Liver (tissue), 9 donors: ENCODE measurements around the gene NDUFS7. TPM values are rescaled to one million over a fixed set of nuclear protein-coding genes. Genes with fewer than 3 reads are reported as not detected.

Experiments
- DNase-seq: peaks from one replicate; pipeline ENCODE4 v3.0.0-alpha.2; 2017; ENCODE audit warnings: low spot score
- H3K27ac ChIP-seq, 2 donors: one replicate each; pipeline ENCODE4 v1.7.0; 2013; ENCODE audit warnings: inconsistent platforms in 2 of 2, low read length in 2 of 2, control low read depth in 1 of 2, low read depth in 1 of 2, mild to moderate bottlenecking in 1 of 2
- H3K27me3 ChIP-seq, 4 donors: one replicate each; pipeline versions ENCODE4 v1.6.1 to v1.7.0; 2013; ENCODE audit warnings: low read length in 3 of 4, inconsistent platforms in 1 of 4, mild to moderate bottlenecking in 1 of 4, moderate library complexity in 1 of 4; ENCODE audit not compliant: control insufficient read depth in 4 of 4, insufficient read depth in 4 of 4
- H3K36me3 ChIP-seq, 4 donors: one replicate each; pipeline versions ENCODE4 v1.6.1 to v1.7.0; 2013; ENCODE audit warnings: low read length in 3 of 4, mild to moderate bottlenecking in 3 of 4, low read depth in 1 of 4, moderate library complexity in 1 of 4; ENCODE audit not compliant: control insufficient read depth in 4 of 4, insufficient read depth in 3 of 4
- H3K4me1 ChIP-seq, 4 donors: one replicate each; pipeline versions ENCODE4 v1.6.1 to v1.7.0; 2013; ENCODE audit warnings: low read length in 3 of 4, mild to moderate bottlenecking in 3 of 4, moderate library complexity in 1 of 4; ENCODE audit not compliant: control insufficient read depth in 4 of 4, insufficient read depth in 4 of 4
- H3K4me3 ChIP-seq, 3 donors: one replicate each; pipeline versions ENCODE4 v1.6.1 to v1.7.0; 2013; ENCODE audit warnings: low read length in 3 of 3, control low read depth in 1 of 3, low read depth in 1 of 3, mild to moderate bottlenecking in 1 of 3
- H3K9ac ChIP-seq, 2 donors: one replicate each; pipeline ENCODE4 v1.7.0; 2013; ENCODE audit warnings: low read length in 2 of 2, mild to moderate bottlenecking in 2 of 2, moderate library complexity in 2 of 2, control low read depth in 1 of 2, low read depth in 1 of 2
- H3K9me3 ChIP-seq, 4 donors: one replicate each; pipeline versions ENCODE4 v1.6.1 to v1.7.0; 2013; ENCODE audit warnings: low read length in 3 of 4; ENCODE audit not compliant: control insufficient read depth in 4 of 4
- ATF3 ChIP-seq: IDR thresholded peaks from 2 replicates; pipeline ENCODE4 v1.6.1; 2016; ENCODE audit warnings: antibody characterized with exemption
- CTCF ChIP-seq: fragments of 150-350 bp; IDR thresholded peaks from 2 replicates; pipeline ENCODE4 v1.5.1; 2017; ENCODE audit warnings: improper control_type of control experiment, low read depth, low read length; ENCODE audit not compliant: missing input control
- FOXA1 ChIP-seq: IDR thresholded peaks from 2 replicates; pipeline ENCODE4 v1.6.1; 2016; ENCODE audit warnings: antibody characterized with exemption
- FOXA2 ChIP-seq: IDR thresholded peaks from 2 replicates; pipeline ENCODE4 v1.6.1; 2016; ENCODE audit warnings: antibody characterized with exemption
- NR2F2 ChIP-seq: IDR thresholded peaks from 2 replicates; pipeline ENCODE4 v1.6.1; 2016; ENCODE audit warnings: antibody characterized with exemption
- RAD21 ChIP-seq, 2 donors: IDR thresholded peaks; 2 replicates each; pipeline ENCODE4 v1.6.1; 2016; ENCODE audit warnings: antibody characterized with exemption in 2 of 2, mild to moderate bottlenecking in 2 of 2
- REST ChIP-seq: IDR thresholded peaks from 2 replicates; pipeline ENCODE4 v1.6.1; 2016; ENCODE audit warnings: antibody characterized with exemption, mild to moderate bottlenecking
- RXRA ChIP-seq, 2 donors: IDR thresholded peaks; 2 replicates each; pipeline ENCODE4 v1.6.1; 2017 to 2018; ENCODE audit warnings: antibody characterized with exemption in 2 of 2, mild to moderate bottlenecking in 1 of 2
- TAF1 ChIP-seq: conservative IDR thresholded peaks from 2 replicates; pipeline ENCODE4 v1.6.1; 2016; ENCODE audit warnings: antibody characterized with exemption, mild to moderate bottlenecking
- YY1 ChIP-seq: IDR thresholded peaks from 2 replicates; pipeline ENCODE4 v1.6.1; 2016; ENCODE audit warnings: antibody characterized with exemption, mild to moderate bottlenecking
- WGBS: extraction: QIAGEN DNeasy Blood & Tissue Kit; methylation state at CpG from one replicate; pipeline ENCODE4 v1.1.7; 2013; 5-methylcytosine and 5-hydroxymethylcytosine counted together
- polyA plus RNA-seq, 2 donors: library from polyadenylated mRNA; stranded (reverse) in 1 of 2; unstranded in 1 of 2; fragments of 200-250 nt in 1 of 2; fragments of >200 nt in 1 of 2; fragmentation: Nextera tagmentation in 1 of 2; extraction: Ambion mirVana in 1 of 2; gene quantifications; one replicate each; pipeline versions ENCODE4 v1.2.1 to v1.2.3, GENCODE V29; 2013 to 2015
- total RNA-seq, 2 donors: library from RNA; depleted of rRNA; stranded (reverse); fragments of >200 nt; gene quantifications; one replicate each; pipeline ENCODE4 v1.2.3, GENCODE V29; 2014
- donor health status: healthy.
- donor health status: healthy.
- donor health status: healthy.
- donor health status: healthy.
- donor health status: healthy.

Gene NDUFS7
- total and polyA plus RNA-seq, 4 donors = 54.4 to 185 (median 128) TPM

- Histone ChIP-seq H3K9ac (no peak overlapping the region), H3K4me3 (no peak overlapping the region), H3K27ac (no peak overlapping the region), H3K4me1 (peaks cover 6 to 38% (median 23%) of the 10 kb centered on the region in 4 donors), H3K27me3 (no peaks in the 10 kb centered on the region), H3K36me3 (peaks cover 14 to 35% (median 26%) of the 10 kb centered on the region in 4 donors), H3K9me3 (no peaks in the 10 kb centered on the region)
- 93% methylated on average over 27 of the region's 27 CpGs for WGBS
- DNase-seq = no peak
- TF ChIP-seq NR2F2 (no peak), YY1 (no peak), REST (no peak)
Observed at GRCh38 chr19:1427221-1427920, 43.7 kb downstream of the NDUFS7 start.

GRCh38 chr19:1428738-1429391, 45.2 kb downstream of the NDUFS7 start:
- Histone ChIP-seq H3K36me3 (peaks cover 9 to 42% (median 23%) of the 10 kb centered on the region in 4 donors), H3K27ac (no peak overlapping the region)

More at GRCh38 chr19:1428738-1429391, 45.2 kb downstream of the NDUFS7 start:
- no peak for TF ChIP-seq TAF1
- no peak for TF ChIP-seq RAD21 (IDR thresholded peaks at IDR 0.05)
- no peak for TF ChIP-seq FOXA1
- no peak for TF ChIP-seq ATF3
- no peak for TF ChIP-seq FOXA2
- no peak for TF ChIP-seq RXRA (IDR thresholded peaks at IDR 0.05)
- TF ChIP-seq CTCF = no peak
- Histone ChIP-seq H3K4me3 (no peak overlapping the region), H3K9ac (no peak overlapping the region), H3K27me3 (no peaks in the 10 kb centered on the region), H3K9me3 (no peaks in the 10 kb centered on the region), H3K4me1 (peaks cover 6 to 28% (median 14%) of the 10 kb centered on the region in 4 donors)
- WGBS = 85% methylated on average over 41 of the region's 41 CpGs
- no peak for DNase-seq
